ENCODE results near the gene CCDC85C. TPM values are rescaled to one million over a fixed set of nuclear protein-coding genes. Genes with fewer than 3 reads are reported as not detected.
A peak's percentile ranks its signal among the peaks of the same experiment; 100 is the strongest.

CCDC85C gene
- total and polyA plus RNA-seq, 4 donors = 4.0 to 23.9 (median 9.6) TPM

DNA sequence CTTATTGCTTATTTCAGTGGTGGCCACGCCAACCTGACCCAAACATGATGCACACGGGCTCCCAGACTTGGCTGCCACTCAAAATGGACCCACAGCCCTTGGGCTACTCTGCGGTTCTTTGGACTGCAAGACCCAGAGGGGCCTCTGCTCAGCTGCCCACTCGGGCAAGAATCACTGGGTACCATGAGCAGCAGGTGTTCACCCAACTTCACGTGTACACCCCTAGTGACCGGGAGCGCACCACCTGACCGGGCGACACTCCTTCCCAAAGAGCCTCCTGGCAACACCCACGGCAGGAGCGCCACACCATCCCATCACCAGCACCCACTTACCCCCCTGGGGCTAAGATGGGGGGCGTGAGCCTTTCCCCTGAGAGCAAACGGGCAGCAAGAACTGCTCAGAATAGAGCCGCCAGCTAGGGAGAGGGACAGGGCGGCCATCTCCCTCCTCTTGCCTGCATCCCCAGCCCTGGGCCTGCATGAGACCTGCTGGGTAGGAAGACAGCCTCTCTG is 90.8 kb downstream of the CCDC85C start:
- Histone ChIP-seq H3K36me3 (ENCODE audit: control insufficient read depth in 4 of 4, insufficient read depth in 3 of 4, low read depth in 1 of 4, low read length in 3 of 4) (peaks cover 8 to 48% (median 9%) of the 10 kb centered on the region in 4 donors), H3K4me1 (ENCODE audit: control insufficient read depth in 4 of 4, insufficient read depth in 4 of 4, low read length in 3 of 4) (peaks cover 0 to 14% (median 8%) of the 10 kb centered on the region in 4 donors), H3K4me3 (ENCODE audit: low read depth in 1 of 3, low read length in 3 of 3) (no peak overlapping the region), H3K9me3 (ENCODE audit: control insufficient read depth in 4 of 4, low read length in 3 of 4) (no peaks in the 10 kb centered on the region), H3K9ac (ENCODE audit: low read depth in 1 of 2, low read length in 2 of 2) (no peak overlapping the region), H3K27ac (ENCODE audit: low read depth in 1 of 2, low read length in 2 of 2) (no peak overlapping the region), H3K27me3 (ENCODE audit: control insufficient read depth in 4 of 4, insufficient read depth in 4 of 4, low read length in 3 of 4) (no peaks in the 10 kb centered on the region)
- DNase-seq (ENCODE audit: low spot score) = no peak
- 94% methylated on average over 15 of the region's 15 CpGs for WGBS
- TF ChIP-seq SP1 (IDR thresholded peaks at IDR 0.05) (no peak), RXRA (IDR thresholded peaks at IDR 0.05) (no peak), GABPA (IDR thresholded peaks at IDR 0.05 in 1 of 2, conservative IDR thresholded peaks at IDR 0.05 in 1 of 2) (no peak)

DNA sequence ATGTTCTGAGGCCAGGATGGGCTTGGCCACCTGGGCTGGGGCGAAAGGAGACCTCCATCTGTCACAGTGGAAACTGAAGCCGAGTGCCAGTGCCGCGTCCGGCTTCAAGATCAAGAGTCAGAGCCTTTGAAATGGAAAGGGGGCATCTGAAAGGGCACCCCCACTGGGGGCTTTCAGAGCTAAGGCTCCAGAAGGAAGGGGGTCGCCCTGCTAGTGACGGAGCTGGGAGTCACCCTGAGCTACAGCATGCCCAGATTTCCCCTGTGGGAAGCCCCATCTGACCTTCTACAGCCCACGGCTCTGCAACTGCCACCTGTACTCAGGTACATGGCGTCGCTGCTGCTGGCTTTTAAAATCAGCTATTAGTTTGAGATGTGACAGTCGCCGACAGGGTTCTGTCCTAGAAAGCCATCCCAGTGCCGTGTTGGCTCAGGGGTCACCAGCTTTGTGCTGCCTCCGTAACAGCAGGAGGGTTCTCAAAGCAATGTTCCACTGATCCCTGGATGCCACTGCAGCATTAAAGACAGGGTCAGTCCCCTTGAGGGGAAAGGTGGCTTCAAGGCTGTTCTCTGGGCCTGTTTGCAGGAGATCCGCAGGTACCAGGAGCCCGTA is 91.3 kb downstream of the CCDC85C start:
- peaks cover 0 to 18% (median 10%) of the 10 kb centered on the region in 4 donors for H3K4me1 ChIP-seq (ENCODE audit: control insufficient read depth in 4 of 4, insufficient read depth in 4 of 4, low read length in 3 of 4)
- H3K4me3 ChIP-seq (ENCODE audit: low read depth in 1 of 3, low read length in 3 of 3) = no peak overlapping the region
- H3K27me3 ChIP-seq (ENCODE audit: control insufficient read depth in 4 of 4, insufficient read depth in 4 of 4, low read length in 3 of 4) = no peaks in the 10 kb centered on the region
- 93% methylated on average over 16 of the region's 16 CpGs for WGBS
- H3K27ac ChIP-seq (ENCODE audit: low read depth in 1 of 2, low read length in 2 of 2) = no peak overlapping the region
- no peak overlapping the region for H3K9ac ChIP-seq (ENCODE audit: low read depth in 1 of 2, low read length in 2 of 2)
- no peaks in the 10 kb centered on the region for H3K9me3 ChIP-seq (ENCODE audit: control insufficient read depth in 4 of 4, low read length in 3 of 4)
- TF ChIP-seq, protein P1, sequence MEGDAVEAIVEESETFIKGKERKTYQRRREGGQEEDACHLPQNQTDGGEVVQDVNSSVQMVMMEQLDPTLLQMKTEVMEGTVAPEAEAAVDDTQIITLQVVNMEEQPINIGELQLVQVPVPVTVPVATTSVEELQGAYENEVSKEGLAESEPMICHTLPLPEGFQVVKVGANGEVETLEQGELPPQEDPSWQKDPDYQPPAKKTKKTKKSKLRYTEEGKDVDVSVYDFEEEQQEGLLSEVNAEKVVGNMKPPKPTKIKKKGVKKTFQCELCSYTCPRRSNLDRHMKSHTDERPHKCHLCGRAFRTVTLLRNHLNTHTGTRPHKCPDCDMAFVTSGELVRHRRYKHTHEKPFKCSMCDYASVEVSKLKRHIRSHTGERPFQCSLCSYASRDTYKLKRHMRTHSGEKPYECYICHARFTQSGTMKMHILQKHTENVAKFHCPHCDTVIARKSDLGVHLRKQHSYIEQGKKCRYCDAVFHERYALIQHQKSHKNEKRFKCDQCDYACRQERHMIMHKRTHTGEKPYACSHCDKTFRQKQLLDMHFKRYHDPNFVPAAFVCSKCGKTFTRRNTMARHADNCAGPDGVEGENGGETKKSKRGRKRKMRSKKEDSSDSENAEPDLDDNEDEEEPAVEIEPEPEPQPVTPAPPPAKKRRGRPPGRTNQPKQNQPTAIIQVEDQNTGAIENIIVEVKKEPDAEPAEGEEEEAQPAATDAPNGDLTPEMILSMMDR (IDR thresholded peaks at IDR 0.05; ENCODE audit: low read depth, low read length, missing input control) = no peak
- TF ChIP-seq NR2F2 (IDR thresholded peaks at IDR 0.05) = no peak
- no peak for TF ChIP-seq GABPA (IDR thresholded peaks at IDR 0.05 in 1 of 2, conservative IDR thresholded peaks at IDR 0.05 in 1 of 2)
- no peak for TF ChIP-seq JUND (IDR thresholded peaks at IDR 0.05)
- no peak for TF ChIP-seq TAF1 (conservative IDR thresholded peaks at IDR 0.05)
- TF ChIP-seq HNF4G (IDR thresholded peaks at IDR 0.05) = no peak
- DNase-seq (ENCODE audit: low spot score) = peak; percentile 33
- peaks cover 9 to 52% (median 14%) of the 10 kb centered on the region in 4 donors for H3K36me3 ChIP-seq (ENCODE audit: control insufficient read depth in 4 of 4, insufficient read depth in 3 of 4, low read depth in 1 of 4, low read length in 3 of 4)

DNA sequence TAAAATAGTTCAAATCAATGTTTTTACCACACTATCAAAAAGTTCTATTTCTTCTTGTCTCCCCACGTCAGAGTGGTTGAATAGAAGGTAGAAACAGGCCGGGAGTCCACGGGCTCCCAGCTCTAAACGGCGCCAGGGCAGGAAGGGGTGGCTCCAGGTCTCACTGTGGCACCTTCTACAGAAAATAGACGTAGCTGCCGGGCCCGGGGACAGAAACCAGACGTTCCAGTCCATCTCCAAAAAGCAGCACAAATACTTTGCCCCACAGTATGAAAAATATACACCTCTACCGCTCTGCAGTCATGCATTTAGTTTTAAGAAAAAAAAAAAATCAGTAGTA is 91.9 kb downstream of the CCDC85C start:
- DNase-seq (ENCODE audit: low spot score) = no peak
- H3K27me3 ChIP-seq (ENCODE audit: control insufficient read depth in 4 of 4, insufficient read depth in 4 of 4, low read length in 3 of 4) = no peaks in the 10 kb centered on the region
- 83% methylated on average over 10 of the region's 10 CpGs for WGBS
- H3K27ac ChIP-seq (ENCODE audit: low read depth in 1 of 2, low read length in 2 of 2) = no peak overlapping the region
- H3K9ac ChIP-seq (ENCODE audit: low read depth in 1 of 2, low read length in 2 of 2) = no peak overlapping the region
- peaks cover 9 to 58% (median 18%) of the 10 kb centered on the region in 4 donors for H3K36me3 ChIP-seq (ENCODE audit: control insufficient read depth in 4 of 4, insufficient read depth in 3 of 4, low read depth in 1 of 4, low read length in 3 of 4)
- peaks cover 0 to 19% (median 10%) of the 10 kb centered on the region in 4 donors for H3K4me1 ChIP-seq (ENCODE audit: control insufficient read depth in 4 of 4, insufficient read depth in 4 of 4, low read length in 3 of 4)
- H3K9me3 ChIP-seq (ENCODE audit: control insufficient read depth in 4 of 4, low read length in 3 of 4) = no peaks in the 10 kb centered on the region
- H3K4me3 ChIP-seq (ENCODE audit: low read depth in 1 of 3, low read length in 3 of 3) = no peak overlapping the region
- TF ChIP-seq RXRA (IDR thresholded peaks at IDR 0.05) (no peak), EGR1 (IDR thresholded peaks at IDR 0.05; ENCODE audit: low read depth in 2 of 2) (no peak), JUND (IDR thresholded peaks at IDR 0.05) (no peak), NR2F2 (IDR thresholded peaks at IDR 0.05) (no peak), FOXA1 (IDR thresholded peaks at IDR 0.05) (no peak), HNF4G (IDR thresholded peaks at IDR 0.05) (no peak), SP1 (IDR thresholded peaks at IDR 0.05) (no peak), FOXA2 (IDR thresholded peaks at IDR 0.05) (no peak), TAF1 (conservative IDR thresholded peaks at IDR 0.05) (no peak), RAD21 (IDR thresholded peaks at IDR 0.05) (no peak), YY1 (IDR thresholded peaks at IDR 0.05) (no peak), GABPA (IDR thresholded peaks at IDR 0.05 in 1 of 2, conservative IDR thresholded peaks at IDR 0.05 in 1 of 2) (no peak), HNF4A (conservative IDR thresholded peaks at IDR 0.05) (no peak)
- TF ChIP-seq, protein P2, sequence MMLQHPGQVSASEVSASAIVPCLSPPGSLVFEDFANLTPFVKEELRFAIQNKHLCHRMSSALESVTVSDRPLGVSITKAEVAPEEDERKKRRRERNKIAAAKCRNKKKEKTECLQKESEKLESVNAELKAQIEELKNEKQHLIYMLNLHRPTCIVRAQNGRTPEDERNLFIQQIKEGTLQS (IDR thresholded peaks at IDR 0.05) = no peak
- TF ChIP-seq, protein P3, sequence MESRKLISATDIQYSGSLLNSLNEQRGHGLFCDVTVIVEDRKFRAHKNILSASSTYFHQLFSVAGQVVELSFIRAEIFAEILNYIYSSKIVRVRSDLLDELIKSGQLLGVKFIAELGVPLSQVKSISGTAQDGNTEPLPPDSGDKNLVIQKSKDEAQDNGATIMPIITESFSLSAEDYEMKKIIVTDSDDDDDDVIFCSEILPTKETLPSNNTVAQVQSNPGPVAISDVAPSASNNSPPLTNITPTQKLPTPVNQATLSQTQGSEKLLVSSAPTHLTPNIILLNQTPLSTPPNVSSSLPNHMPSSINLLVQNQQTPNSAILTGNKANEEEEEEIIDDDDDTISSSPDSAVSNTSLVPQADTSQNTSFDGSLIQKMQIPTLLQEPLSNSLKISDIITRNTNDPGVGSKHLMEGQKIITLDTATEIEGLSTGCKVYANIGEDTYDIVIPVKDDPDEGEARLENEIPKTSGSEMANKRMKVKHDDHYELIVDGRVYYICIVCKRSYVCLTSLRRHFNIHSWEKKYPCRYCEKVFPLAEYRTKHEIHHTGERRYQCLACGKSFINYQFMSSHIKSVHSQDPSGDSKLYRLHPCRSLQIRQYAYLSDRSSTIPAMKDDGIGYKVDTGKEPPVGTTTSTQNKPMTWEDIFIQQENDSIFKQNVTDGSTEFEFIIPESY (IDR thresholded peaks at IDR 0.05) = no peak
- TF ChIP-seq, protein P1 (IDR thresholded peaks at IDR 0.05; ENCODE audit: low read depth, low read length, missing input control) = no peak
- TF ChIP-seq, protein P4, sequence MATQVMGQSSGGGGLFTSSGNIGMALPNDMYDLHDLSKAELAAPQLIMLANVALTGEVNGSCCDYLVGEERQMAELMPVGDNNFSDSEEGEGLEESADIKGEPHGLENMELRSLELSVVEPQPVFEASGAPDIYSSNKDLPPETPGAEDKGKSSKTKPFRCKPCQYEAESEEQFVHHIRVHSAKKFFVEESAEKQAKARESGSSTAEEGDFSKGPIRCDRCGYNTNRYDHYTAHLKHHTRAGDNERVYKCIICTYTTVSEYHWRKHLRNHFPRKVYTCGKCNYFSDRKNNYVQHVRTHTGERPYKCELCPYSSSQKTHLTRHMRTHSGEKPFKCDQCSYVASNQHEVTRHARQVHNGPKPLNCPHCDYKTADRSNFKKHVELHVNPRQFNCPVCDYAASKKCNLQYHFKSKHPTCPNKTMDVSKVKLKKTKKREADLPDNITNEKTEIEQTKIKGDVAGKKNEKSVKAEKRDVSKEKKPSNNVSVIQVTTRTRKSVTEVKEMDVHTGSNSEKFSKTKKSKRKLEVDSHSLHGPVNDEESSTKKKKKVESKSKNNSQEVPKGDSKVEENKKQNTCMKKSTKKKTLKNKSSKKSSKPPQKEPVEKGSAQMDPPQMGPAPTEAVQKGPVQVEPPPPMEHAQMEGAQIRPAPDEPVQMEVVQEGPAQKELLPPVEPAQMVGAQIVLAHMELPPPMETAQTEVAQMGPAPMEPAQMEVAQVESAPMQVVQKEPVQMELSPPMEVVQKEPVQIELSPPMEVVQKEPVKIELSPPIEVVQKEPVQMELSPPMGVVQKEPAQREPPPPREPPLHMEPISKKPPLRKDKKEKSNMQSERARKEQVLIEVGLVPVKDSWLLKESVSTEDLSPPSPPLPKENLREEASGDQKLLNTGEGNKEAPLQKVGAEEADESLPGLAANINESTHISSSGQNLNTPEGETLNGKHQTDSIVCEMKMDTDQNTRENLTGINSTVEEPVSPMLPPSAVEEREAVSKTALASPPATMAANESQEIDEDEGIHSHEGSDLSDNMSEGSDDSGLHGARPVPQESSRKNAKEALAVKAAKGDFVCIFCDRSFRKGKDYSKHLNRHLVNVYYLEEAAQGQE (IDR thresholded peaks at IDR 0.05) = no peak

Data from liver (tissue), 9 donors.